K562 (cell line): ENCODE data around the gene SCEL. TPM values are rescaled to one million over a fixed set of nuclear protein-coding genes. Genes with fewer than 3 reads are reported as not detected.

Experiments
- ATAC-seq: fragments of 200-7000 bp; cut with Tn5 transposase; 3 replicates; pipeline ENCODE4 v1.9.1; 2020; ENCODE audit warnings: moderate library complexity
- BruUV-seq: library from RNA; stranded (reverse); fragments of 400-500 nt; replicated peaks from 2 replicates; lab custom pipeline; 2021; lab: Mats Ljungman, UMichigan
- CTCF ChIA-PET: fragments of 300-600 bp; formaldehyde crosslinking; extraction: SDS; loops from one replicate; lab custom pipeline; 2021; ENCODE audit warnings: low intra/inter-chr PET ratio; lab: Yijun Ruan, JAX
- POLR2A ChIA-PET: fragments of 300-600, 350-650 bp; sonication (Branson Sonifier 250); formaldehyde crosslinking; extraction: SDS; loops from one replicate; lab custom pipeline; 2021; ENCODE audit warnings: antibody characterized with exemption, inconsistent platforms; lab: Yijun Ruan, JAX
- DNase-seq, 4 experiments: peaks; one replicate each; pipeline versions ENCODE4 v3.0.0 to v3.0.0-alpha.2; 2011 to 2018; ENCODE audit warnings: low spot score in 3 of 4, mixed read lengths in 3 of 4; ENCODE audit errors: extremely low read depth in 1 of 4
- FAIRE-seq: peaks from 2 replicates; lab custom pipeline; 2011; peaks lifted over from hg19 to GRCh38; lab: Jason Lieb, UNC
- H2AFZ ChIP-seq: 2 replicates; pipeline ENCODE4 v1.6.0; 2011; ENCODE audit warnings: low read depth, low read length, control low read depth, inconsistent platforms
- H3K27ac ChIP-seq: fragments of 200-600 bp; 3 replicates; pipeline ENCODE4 v1.8.0; 2011; ENCODE audit warnings: low read depth, mild to moderate bottlenecking, control low read depth, inconsistent platforms, low read length, moderate library complexity, mixed read lengths; ENCODE audit errors: extremely low read depth
- H3K27me3 ChIP-seq, 2 experiments: fragments of 300-600 bp in 1 of 2; 2 replicates in 1 of 2; 3 replicates in 1 of 2; pipeline versions ENCODE4 v1.6.0 to v1.8.0; 2011; ENCODE audit warnings: inconsistent platforms in 2 of 2, low read length in 2 of 2, mild to moderate bottlenecking in 1 of 2, mixed read lengths in 1 of 2, moderate library complexity in 1 of 2; ENCODE audit not compliant: control insufficient read depth in 2 of 2, insufficient read depth in 2 of 2
- H3K36me3 ChIP-seq: fragments of 300-600 bp; 3 replicates; pipeline ENCODE4 v1.8.0; 2011; ENCODE audit warnings: mild to moderate bottlenecking, low read length, inconsistent platforms; ENCODE audit not compliant: control insufficient read depth, insufficient read depth
- H3K4me1 ChIP-seq, 2 experiments: fragments of 200-600 bp in 1 of 2; replicated peaks in 1 of 2; 2 replicates in 1 of 2; 3 replicates in 1 of 2; pipeline versions ENCODE4 v1.5.1 to v1.8.0; 2011; ENCODE audit warnings: inconsistent platforms in 2 of 2, low read length in 2 of 2, mild to moderate bottlenecking in 1 of 2, mixed read lengths in 1 of 2, moderate library complexity in 1 of 2; ENCODE audit not compliant: control insufficient read depth in 2 of 2, insufficient read depth in 2 of 2
- H3K4me2 ChIP-seq: 2 replicates; pipeline ENCODE4 v1.6.1; 2011; ENCODE audit warnings: low read length, control low read depth, inconsistent platforms, mixed read lengths; ENCODE audit not compliant: insufficient read depth
- H3K4me3 ChIP-seq: fragments of 200-600 bp; sonication (generic), shearing (Covaris generic); 2 replicates; pipeline ENCODE4 v1.5.1; 2016; ENCODE audit warnings: control low read depth, inconsistent platforms
- H3K79me2 ChIP-seq: fragments of 200-600 bp; 3 replicates; pipeline ENCODE4 v1.8.0; 2011; ENCODE audit warnings: low read length, inconsistent platforms; ENCODE audit not compliant: control insufficient read depth, insufficient read depth
- H3K9ac ChIP-seq, 2 experiments: 2 replicates each; pipeline versions ENCODE4 v1.6.0 to v1.6.1; 2011; ENCODE audit warnings: low read depth in 2 of 2, low read length in 2 of 2, control low read depth in 1 of 2, inconsistent platforms in 1 of 2, mild to moderate bottlenecking in 1 of 2, mixed read lengths in 1 of 2; ENCODE audit not compliant: insufficient read depth in 1 of 2
- H3K9me1 ChIP-seq: one replicate; pipeline ENCODE4 v1.6.0; 2011; ENCODE audit warnings: inconsistent platforms, mild to moderate bottlenecking, low read length, moderate library complexity; ENCODE audit not compliant: control insufficient read depth, insufficient read depth
- H3K9me3 ChIP-seq: replicated peaks from 2 replicates; pipeline ENCODE4 v1.5.1; 2011; ENCODE audit warnings: low read depth, low read length, inconsistent platforms; ENCODE audit not compliant: control insufficient read depth, insufficient read depth
- H4K20me1 ChIP-seq: replicated peaks from 2 replicates; pipeline ENCODE4 v1.6.1; 2011; ENCODE audit warnings: low read length, inconsistent platforms, mixed read lengths; ENCODE audit not compliant: control insufficient read depth, insufficient read depth
- RAD21 ChIP-seq, 2 experiments: fragments of 250-450 bp in 1 of 2; fragments of 450-650 bp in 1 of 2; sonication (Bioruptor Pico) in 1 of 2; formaldehyde crosslinking in 1 of 2; IDR thresholded peaks in 1 of 2; conservative IDR thresholded peaks in 1 of 2; 2 replicates each; pipeline versions ENCODE4 v1.4.0 to v1.8.0; 2020 to 2022; ENCODE audit warnings: mild to moderate bottlenecking in 2 of 2, moderate library complexity in 1 of 2
- ZMIZ1 ChIP-seq, 2 experiments: fragments of 150-350 bp in 1 of 2; IDR thresholded peaks; 2 replicates each; pipeline ENCODE4 v1.6.1; 2012 to 2016; ENCODE audit warnings: low read depth in 2 of 2, low read length in 2 of 2, mild to moderate bottlenecking in 1 of 2, moderate library complexity in 1 of 2
- WGBS: fragments of 100-300 bp; shearing (Covaris generic); methylation state at CpG from one replicate; pipeline ENCODE4 v1.1.6; 2016; ENCODE audit warnings: low coverage, mixed read lengths; ENCODE audit not compliant: insufficient coverage; ENCODE audit errors: missing lambda C conversion rate; 5-methylcytosine and 5-hydroxymethylcytosine counted together
- in situ Hi-C: fragments of 300-500 bp; cut with MboI; formaldehyde crosslinking; loops from 4 replicates; pipeline ENCODE4 v1.15.0; 2018; ENCODE audit warnings: inconsistent platforms, mixed read lengths
- intact Hi-C: fragments of 100-400 bp; cut with micrococcal nuclease; formaldehyde crosslinking; loops from 2 replicates; pipeline ENCODE4 v1.14.2; 2022
- polyA plus RNA-seq, 8 experiments: library from polyadenylated mRNA; depleted of rRNA in 4 of 8; stranded (reverse) in 5 of 8; unstranded in 3 of 8; fragments of >200 nt; fragmentation: Nextera tagmentation in 2 of 8; fragmentation: Illumina TruSeq in 1 of 8; extraction: Ambion mirVana in 2 of 8; extraction: Trizol in 1 of 8; gene quantifications; 2 replicates each; pipeline versions ENCODE4 v1.2.1 to v1.2.3, GENCODE V29; 2011 to 2014; ENCODE audit warnings: inconsistent platforms in 1 of 8, missing spikeins in 1 of 8
- total RNA-seq, 7 experiments: library from RNA; depleted of rRNA in 6 of 7; stranded (reverse); fragments of >200 nt in 6 of 7; fragmentation: Illumina TruSeq in 2 of 7; extraction: Trizol in 2 of 7; gene quantifications; 2 replicates each; pipeline versions ENCODE4 v1.2.1 to v1.2.3, GENCODE V29; 2011 to 2021; ENCODE audit warnings: low replicate concordance in 1 of 7
- TF ChIP-seq, protein P1 (sequence below), 2 experiments: fragments of 450-650 bp; IDR thresholded peaks; 2 replicates each; pipeline ENCODE4 v1.6.1; 2016; ENCODE audit warnings: mild to moderate bottlenecking in 2 of 2, borderline replicate concordance in 1 of 2, low read depth in 1 of 2, moderate library complexity in 1 of 2
- TF ChIP-seq, protein P2 (sequence below): fragments of 450-650 bp; formaldehyde crosslinking; IDR thresholded peaks from 2 replicates; pipeline ENCODE4 v1.4.0; 2022; ENCODE audit warnings: mild to moderate bottlenecking, moderate library complexity

The SCEL gene
- total and polyA plus RNA-seq, 9 of the 15 experiments (the other 6 are each of a cell fraction or from before 2014, with no cell fraction given), result not detected

- Histone ChIP-seq H3K4me2 (no peak overlapping the region), H3K27me3 (no peaks in the 10 kb centered on the region), H3K9me3 (no peaks in the 10 kb centered on the region), H3K4me1 (no peaks in the 10 kb centered on the region), H3K9ac (no peak overlapping the region), H3K36me3 (no peaks in the 10 kb centered on the region), H4K20me1 (no peaks in the 10 kb centered on the region), H3K9me1 (no peaks in the 10 kb centered on the region), H3K27ac (no peak overlapping the region), H3K79me2 (no peaks in the 10 kb centered on the region), H3K4me3 (no peak overlapping the region), H2AFZ (no peak overlapping the region)
- no TSS peak for BruUV-seq
- no peak for FAIRE-seq
- CTCF ChIA-PET, result no interaction called here
- POLR2A ChIA-PET, result interaction anchor here (0.8 kb wide), 1 partner anchor 16 kb away, joined by 3 read pairs; no protein-coding TSS in a partner anchor
- in situ Hi-C loops, result no loop called here
- no peak for ATAC-seq
- DNase-seq, result no peak
- intact Hi-C loops, result no loop called here
- 5% methylated on average over 4 of the region's 4 CpGs for WGBS
- TF ChIP-seq, protein P1, sequence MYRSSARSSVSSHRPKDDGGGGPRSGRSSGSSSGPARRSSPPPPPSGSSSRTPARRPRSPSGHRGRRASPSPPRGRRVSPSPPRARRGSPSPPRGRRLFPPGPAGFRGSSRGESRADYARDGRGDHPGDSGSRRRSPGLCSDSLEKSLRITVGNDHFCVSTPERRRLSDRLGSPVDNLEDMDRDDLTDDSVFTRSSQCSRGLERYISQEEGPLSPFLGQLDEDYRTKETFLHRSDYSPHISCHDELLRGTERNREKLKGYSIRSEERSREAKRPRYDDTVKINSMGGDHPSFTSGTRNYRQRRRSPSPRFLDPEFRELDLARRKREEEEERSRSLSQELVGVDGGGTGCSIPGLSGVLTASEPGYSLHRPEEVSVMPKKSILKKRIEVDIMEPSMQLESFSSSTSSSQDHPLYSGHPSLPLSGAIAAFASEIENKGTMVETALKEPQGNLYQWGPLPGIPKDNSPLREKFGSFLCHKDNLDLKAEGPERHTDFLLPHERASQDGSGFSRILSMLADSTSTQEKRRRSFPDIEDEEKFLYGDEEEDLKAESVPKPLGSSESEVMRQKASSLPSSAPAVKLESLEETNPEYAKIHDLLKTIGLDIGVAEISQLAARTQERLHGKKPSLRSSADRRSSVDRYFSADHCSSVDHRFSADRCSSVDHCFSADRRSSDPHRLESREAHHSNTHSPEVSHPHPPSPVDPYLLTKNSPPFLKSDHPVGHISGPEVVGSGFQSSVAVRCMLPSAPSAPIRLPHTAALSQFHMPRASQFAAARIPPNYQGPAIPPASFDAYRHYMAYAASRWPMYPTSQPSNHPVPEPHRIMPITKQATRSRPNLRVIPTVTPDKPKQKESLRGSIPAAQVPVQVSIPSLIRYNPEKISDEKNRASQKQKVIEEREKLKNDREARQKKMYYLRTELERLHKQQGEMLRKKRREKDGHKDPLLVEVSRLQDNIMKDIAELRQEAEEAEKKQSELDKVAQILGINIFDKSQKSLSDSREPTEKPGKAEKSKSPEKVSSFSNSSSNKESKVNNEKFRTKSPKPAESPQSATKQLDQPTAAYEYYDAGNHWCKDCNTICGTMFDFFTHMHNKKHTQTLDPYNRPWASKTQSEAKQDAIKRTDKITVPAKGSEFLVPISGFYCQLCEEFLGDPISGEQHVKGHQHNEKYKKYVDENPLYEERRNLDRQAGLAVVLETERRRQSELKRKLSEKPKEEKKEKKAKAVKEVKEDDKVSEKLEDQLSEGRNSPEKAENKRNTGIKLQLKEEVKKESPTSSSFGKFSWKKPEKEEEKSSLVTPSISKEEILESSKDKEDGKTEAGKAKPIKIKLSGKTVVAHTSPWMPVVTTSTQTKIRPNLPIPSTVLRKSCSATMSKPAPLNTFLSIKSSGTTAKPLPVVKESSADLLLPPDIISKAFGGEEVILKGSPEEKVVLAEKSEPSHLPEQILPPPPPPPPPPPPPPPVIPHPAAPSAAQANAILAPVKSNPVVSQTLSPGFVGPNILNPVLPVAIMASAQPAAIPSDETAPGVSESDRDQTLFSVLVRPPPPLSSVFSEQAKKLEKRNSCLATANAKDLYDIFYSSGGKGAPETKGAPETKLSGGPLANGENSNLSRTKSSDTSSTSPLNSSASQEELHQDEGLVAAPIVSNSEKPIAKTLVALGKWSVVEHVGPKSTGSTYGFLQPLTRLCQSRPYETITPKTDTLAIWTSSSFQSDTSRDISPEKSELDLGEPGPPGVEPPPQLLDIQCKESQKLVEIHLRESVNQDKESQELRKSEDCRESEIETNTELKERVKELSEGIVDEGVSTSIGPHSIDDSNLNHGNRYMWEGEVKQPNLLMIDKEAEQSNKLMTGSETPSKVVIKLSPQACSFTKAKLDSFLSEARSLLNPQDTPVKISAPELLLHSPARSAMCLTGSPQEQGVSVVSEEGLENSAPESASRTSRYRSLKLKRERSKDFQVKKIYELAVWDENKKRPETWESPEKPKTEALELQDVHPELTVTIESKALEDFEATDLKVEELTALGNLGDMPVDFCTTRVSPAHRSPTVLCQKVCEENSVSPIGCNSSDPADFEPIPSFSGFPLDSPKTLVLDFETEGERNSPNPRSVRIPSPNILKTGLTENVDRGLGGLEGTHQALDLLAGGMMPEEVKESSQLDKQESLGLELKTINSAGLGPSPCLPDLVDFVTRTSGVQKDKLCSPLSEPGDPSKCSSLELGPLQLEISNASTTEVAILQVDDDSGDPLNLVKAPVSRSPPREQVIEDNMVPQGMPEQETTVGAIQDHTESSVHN (IDR thresholded peaks at IDR 0.05; ENCODE audit: borderline replicate concordance in 1 of 2, low read depth in 1 of 2), result no peak
- no peak for TF ChIP-seq RAD21 (CRISPR knock-in tag; conservative IDR thresholded peaks at IDR 0.05 in 1 of 2, IDR thresholded peaks at IDR 0.05 in 1 of 2)
- TF ChIP-seq, protein P2, sequence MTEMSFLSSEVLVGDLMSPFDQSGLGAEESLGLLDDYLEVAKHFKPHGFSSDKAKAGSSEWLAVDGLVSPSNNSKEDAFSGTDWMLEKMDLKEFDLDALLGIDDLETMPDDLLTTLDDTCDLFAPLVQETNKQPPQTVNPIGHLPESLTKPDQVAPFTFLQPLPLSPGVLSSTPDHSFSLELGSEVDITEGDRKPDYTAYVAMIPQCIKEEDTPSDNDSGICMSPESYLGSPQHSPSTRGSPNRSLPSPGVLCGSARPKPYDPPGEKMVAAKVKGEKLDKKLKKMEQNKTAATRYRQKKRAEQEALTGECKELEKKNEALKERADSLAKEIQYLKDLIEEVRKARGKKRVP (CRISPR knock-in tag), result no peak
- TF ChIP-seq ZMIZ1 (IDR thresholded peaks at IDR 0.05; ENCODE audit: low read depth in 2 of 2, low read length in 2 of 2), result no peak
Observed at GRCh38 chr13:77555246-77555645, 19.7 kb downstream of the SCEL start.
